HG02642 (cell line): ENCODE data around the gene MAP6D1.
"Not testable (repeated sequence)": the region's sequence is repeated elsewhere in the genome, so short reads cannot be mapped to it uniquely, and the experiment has no call there.

ENCODE experiments used
- ATAC-seq: cut with Tn5 transposase; IDR thresholded peaks from one replicate; pipeline ENCODE4 v1.9.1; 2021; ENCODE audit warnings: mild to moderate bottlenecking; ENCODE audit not compliant: unreplicated experiment, poor library complexity

MAP6D1 gene

DNA sequence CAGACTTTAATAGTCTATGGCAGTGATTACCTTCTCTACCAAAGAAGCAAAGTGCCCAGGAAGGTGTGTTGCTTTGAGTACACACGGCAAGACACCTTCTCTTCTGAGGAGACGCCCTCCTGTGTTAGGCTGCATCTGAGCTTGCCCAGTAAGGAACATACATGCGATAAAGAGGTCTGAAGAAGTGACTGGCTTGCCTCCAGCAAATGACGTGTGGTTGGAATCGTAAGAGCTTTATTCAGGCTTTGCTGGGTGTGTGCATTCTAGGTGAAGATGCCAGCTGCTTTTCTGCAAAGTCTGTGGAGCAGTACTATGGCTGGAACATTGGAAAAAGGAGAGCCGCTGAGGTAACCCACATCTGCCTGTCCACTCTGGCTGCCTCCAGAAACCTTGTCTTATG is 22.4 kb downstream of the MAP6D1 start:
- no peak for ATAC-seq

DNA sequence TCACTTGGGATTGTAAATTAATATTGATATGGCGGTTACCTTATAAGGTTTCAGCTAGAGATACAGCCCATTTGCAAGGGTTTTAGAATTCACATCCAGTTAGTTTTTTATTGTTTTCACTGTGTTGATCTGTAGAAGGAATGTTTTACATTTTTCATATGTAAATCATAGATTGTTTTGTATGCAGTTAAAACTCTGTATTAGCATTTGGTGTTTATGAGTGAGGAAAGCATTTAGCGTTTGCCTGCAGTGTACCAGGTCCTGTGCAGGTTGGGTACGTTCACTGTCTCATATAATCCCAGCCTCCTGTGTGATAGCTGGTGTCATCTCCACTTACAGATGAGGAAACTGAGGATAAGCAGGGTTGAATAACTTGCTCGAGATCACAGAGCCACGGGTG is 23.8 kb downstream of the MAP6D1 start:
- no peak for ATAC-seq

DNA sequence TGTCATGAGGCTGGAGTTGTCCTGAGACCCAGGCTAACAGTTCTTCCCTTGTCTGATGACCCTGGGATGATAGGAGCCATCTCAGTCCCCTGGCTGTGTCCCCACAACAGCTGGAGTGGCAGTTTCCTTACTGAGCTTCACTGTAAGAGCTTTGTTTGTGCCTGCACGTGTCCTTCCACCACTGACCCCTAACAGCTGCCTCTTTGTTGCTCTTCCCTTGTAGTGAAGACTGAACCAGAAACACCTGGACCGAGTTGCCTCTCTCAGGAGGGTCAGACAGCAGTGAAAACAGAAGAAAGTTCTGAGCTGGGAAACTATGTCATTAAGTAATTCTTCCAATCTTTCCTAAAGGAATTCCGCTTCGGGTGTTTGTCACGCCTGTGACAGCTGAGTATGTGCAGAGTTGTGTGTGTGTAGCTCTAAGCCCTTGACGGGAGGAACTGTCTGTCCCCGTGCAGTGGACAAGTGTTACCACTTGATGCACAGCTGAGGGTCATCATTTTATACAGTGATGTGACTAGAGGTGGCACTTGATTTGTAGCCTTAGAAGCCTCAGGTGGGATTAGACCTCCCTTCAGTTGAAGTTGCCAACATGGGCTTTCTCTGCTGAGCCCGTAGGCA is 25.0 kb downstream of the MAP6D1 start:
- no peak for ATAC-seq

DNA sequence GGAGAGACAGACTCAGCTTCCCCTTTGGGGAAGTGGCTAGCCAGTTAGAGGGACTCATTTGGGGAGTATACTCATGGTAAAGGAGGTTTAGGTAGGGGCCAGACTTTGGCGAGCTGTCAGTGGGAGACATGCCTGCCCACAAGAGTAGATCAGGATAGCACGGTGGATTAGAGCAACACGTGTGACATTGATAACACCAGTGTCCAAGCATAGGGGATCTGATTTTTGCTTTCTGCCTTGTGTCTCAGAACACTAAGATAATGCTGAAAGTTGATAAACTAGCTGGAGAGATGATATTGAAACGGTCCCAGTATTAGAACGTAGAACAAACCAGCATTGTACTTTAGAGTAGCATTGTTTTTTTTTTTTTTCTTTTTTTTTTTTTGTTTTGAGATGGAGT is 25.9 kb downstream of the MAP6D1 start:
- no peak for ATAC-seq

DNA sequence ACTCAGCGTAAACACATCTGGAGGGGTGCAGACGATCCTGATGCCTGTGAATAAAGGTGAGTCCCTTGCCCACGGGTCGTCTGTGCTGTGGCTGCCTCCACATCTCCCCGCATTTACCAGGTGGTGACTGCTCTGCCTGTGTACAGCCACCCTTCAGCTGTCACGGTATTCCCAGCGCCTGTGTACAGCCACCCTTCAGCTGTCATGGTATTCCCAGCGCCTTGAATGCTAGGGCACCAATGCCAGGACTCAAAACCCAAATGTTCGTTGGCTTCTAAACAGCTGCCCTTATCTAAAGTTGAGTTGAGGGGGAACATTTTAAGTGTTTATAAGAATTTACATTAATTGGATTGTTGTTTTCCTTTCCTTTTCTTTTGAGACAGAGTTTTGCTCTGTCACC is 27.4 kb downstream of the MAP6D1 start:
- ATAC-seq, result no peak

DNA sequence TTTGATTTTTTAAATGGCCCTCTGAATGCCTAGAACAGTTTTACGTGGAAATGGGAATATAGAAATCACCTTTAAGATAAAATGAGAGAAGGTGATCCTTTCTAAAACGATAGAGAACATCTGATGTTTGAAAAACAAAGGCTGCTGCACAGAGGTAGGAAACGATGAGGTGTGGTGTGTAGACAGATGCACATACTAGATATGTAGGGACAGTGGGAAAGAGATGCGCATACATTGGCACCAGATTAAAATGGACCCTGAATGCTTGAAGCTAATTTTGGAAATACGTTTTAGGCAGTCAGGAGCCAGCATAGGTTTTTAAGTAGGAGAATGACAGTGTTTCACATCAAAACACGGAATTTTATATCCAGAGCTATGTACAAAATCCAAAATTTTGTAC is 29.0 kb downstream of the MAP6D1 start:
- no peak for ATAC-seq

DNA sequence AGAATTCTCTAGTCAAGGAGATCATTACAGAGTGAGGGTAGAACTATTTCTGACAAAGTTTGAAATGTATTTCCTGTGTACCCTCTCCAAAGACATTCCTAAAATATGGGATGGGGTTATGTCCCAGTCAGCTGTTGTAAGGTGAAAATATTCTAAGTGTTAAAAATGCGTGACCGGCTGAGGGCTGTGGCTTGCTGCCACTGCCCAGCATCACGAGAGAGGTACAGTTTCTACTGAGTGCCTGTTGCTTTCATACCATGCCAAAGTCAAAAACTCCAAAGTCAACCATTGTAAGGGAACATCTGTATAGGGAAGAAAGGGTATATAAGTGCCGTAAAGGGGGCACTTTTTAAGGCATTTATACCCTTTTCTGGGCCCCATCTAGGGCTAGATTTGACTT is 30.9 kb downstream of the MAP6D1 start:
- ATAC-seq, result no peak

DNA sequence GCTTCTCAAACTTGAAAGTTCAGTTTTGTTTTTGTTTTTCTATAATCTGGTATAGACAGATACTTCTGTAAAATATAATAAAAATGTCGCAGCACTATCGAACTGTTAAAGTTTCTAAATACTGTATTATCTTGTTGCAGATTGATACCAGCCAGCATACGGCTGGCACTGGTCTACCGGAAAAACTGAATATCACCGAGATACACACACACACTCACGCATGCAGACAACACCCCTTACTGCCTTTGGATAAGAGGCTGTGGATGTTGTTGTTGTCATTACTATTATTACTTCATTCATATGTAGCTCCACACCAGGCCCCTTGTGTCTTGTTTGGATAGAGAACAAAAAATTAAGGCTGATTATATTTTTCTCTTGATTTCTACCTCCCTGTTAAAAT is 32.4 kb downstream of the MAP6D1 start:
- no peak for ATAC-seq

DNA sequence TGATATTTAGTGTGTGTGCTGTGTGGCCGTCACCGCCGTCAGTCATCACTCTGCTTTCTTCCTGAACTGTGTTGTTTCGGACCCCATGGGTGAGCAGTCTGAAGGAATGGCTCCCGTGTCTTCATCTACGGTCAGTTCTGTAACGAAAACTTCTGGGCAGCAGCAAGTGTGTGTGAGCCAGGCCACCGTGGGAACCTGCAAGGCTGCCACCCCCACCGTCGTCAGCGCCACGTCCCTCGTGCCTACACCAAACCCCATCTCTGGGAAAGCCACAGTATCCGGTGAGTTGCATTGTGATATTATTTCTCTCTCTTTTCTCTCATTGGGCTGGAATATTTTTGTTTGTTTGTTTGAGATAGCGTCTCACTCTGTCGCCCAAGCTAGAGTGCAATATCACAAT is 34.7 kb downstream of the MAP6D1 start:
- ATAC-seq, result no peak

DNA sequence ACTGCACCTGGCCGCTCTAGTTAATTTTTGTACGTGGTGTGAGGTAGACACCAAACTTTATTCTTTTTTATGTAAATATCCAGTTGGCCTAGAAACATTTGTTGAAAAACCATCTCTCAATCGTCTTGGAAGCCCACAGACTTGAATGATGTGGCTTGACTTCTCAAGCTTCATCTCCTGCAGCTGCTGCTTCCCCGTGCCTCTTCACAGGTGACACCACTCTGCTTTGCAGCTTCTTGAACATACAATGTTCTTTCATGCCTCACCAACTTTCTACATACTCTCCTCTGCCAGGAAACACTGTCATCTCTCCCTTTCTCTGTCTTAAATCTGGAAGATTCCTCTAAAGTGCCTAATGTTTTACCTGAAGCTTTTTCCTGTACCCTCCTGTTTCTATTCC is 35.6 kb downstream of the MAP6D1 start:
- ATAC-seq, result no peak

DNA sequence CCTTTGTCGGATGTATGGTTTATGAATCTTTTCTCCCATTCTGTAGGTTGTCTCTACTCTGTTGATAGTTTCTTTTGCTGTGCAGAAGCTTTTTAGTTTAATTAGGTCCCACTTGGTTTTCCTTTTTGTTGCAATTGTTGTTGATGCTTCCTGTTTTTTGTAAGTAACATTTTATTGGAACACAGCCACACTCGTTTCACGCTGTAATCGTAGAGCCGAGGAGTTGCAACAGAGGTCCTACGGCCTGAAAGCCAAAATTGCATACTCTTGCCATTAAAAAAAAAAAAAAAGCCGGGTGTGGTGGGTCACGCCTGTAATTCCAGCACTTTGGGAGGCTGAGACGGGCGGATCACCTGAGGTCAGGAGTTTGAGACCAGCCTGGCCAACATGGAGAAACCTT is 40.9 kb downstream of the MAP6D1 start:
- ATAC-seq, result not testable (repeated sequence)

DNA sequence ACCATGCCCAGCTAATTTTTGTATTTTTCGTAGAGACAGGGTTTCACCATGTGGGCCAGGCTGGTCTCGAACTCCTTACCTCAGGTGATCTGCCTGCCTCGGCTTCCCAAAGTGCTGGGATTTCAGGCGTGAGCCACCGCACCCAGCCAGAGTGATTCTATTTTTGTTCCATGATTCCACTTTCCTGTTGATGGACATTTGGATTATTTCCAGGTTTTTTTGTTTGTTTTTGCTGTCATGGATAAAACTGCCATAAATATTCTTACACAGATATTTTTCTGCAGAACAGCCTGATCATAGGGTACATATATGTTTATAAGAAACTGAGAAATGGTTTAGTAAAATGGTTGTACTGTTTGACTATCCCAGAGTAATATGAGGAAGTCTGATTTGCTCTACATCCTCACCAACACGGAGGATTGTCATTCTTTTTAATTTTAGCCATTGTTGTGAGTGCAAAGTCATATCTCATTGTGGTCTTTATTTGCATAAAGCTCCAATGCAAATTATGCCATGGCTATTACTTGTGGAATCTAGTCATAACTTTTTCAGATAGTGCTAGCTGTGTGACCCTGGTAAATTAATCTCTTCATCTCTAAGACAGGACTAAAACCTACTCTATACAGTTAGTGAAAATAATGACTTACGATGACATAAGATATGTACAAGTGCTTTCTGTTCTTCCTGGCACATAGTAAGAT is 42.7 kb downstream of the MAP6D1 start:
- no peak for ATAC-seq

DNA sequence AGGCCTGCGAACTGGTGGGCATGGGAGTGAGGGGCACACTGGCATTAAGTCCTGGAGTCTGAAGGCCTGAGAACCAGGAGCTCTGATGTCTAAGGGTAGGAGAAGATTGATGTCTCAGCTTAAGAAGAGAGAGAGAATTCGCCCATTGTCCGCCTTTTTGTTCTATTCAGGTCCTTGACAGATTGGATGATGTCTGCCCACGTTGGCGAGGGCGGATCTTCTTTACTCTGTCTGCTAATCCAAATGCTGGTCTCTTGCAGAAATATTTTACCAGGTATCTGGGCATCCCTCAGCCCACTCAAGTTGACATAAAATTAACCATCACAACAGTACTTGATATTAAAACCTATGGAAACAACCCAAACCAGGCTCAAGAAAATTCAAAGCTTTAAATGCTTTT is 44.1 kb downstream of the MAP6D1 start:
- ATAC-seq, result no peak

DNA sequence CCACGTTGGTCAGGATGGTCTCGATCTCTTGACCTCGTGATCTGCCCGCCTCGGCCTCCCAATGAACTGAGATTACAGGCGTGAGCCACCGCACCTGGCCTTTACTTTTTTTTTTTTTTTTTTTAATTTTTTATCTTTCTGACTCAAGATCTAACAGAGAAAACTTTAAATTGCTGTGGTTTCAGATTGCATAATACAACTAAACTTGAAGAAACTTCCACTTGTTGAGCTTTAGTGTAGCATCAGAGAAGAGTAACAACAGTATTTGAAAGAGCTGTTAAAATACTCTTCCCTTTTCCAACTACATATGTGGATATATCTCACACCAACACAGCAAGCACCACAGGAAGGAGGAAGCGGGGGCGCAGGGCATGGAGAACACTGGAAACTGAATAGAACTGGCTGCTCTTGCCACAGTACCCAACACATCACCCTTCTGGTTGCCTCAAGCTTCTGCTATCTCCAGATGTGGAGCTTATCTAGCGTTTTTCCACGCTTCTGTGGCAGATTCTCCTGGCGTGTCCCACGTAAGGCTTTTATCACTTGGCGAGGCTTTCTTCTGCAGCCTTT is 45.4 kb downstream of the MAP6D1 start:
- ATAC-seq, result no peak

DNA sequence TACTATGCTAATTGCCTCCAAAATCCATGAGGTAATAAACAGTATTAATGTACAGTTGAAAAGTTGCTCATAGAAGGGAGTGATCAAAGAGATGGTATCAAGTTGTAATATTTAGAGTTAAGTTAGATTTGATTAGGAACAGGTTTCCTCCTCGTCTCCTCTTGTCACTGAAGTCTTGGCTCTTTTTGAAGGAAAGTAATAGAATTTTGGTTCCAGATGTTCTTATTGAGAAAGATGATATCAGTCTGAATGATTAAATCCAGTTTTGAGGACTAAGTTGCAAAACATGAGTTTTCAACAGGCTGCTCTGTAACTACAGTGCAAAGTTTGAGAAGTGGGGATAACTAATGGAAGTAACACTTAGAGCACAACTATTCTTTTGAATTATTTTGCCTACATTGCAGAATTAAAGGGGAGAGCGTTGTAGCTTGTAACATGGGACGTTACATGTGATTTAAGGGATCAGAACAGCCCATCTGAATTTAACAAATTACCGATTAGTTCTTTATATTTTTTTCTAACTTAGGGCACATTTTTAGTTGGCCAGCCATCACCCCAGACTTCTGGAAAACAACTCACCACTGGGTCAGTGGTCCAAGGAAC is 48.3 kb downstream of the MAP6D1 start:
- no peak for ATAC-seq

DNA sequence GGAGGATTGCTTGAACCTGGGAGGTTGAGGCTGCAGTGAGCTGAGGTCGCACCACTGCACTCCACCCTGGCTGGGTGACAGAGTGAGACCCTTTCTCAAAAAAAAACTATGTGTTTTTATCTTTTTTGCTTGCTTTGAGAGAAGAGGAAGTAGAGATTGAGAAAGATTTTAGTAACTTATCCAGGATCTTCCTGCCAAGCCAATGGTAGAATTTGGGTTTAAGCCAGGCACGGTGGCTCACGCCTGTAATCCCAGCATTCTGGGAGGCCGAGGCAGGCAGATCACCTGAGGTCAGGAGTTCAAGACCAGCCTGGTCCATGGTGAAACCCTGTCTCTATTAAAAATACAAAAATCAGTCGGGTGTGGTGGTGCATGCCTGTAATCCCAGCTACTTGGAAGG is 48.9 kb downstream of the MAP6D1 start:
- not testable (repeated sequence) for ATAC-seq

DNA sequence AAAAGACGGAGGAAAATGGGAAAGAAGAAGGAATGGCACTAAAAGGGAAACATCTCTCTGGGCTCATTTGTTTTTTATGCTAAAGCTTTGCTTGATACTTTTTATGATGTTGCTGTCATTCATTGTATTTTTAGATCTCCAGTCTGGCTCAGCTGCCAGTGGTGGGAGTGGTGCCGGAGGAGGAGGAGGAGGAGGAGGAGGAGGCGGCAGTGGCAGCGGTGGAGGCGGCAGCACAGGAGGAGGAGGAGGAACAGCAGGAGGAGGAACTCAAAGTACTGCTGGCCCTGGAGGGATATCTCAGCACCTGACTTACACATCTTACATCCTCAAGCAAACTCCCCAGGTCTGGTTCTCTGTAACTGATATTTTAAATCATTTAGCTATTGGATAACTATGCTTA is 49.6 kb downstream of the MAP6D1 start:
- ATAC-seq, result no peak

DNA sequence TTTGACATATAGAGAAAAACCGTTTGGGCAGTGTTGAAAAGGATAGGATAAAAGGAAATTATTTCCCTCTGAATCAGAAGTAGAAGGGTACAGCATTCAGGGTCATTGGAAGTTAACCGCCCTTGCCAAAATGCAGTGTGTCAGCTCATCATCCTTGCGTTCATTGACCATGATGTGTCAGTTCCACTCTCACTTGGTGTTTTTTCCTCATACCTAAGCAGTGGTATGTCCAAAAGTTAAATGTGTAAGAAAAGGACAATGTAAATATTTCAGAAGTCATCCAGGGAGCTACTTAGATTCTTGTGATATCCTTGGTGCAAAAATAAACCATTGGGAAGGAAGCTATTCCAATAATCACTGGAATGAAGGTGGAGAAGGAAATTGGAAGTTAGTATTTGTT is 50.7 kb downstream of the MAP6D1 start:
- no peak for ATAC-seq

DNA sequence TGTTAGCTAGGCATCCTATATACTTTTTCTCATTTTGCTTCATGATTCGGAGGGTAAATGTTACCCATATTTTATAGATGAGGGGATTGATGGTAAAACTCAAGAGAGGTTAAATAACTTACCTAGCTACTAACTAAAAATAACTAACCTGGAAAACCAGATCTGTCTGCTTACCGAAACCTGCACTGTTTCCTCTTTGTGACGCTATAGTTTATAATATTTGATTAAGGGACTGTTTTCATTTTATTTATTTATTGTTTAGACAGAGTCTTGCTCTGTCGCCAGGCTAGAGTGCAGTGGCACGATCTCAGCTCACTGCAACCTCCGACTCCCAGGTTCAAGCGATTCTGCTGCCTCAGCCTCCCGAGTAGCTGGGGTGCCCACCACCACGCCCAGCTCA is 55.9 kb downstream of the MAP6D1 start:
- ATAC-seq, result no peak

DNA sequence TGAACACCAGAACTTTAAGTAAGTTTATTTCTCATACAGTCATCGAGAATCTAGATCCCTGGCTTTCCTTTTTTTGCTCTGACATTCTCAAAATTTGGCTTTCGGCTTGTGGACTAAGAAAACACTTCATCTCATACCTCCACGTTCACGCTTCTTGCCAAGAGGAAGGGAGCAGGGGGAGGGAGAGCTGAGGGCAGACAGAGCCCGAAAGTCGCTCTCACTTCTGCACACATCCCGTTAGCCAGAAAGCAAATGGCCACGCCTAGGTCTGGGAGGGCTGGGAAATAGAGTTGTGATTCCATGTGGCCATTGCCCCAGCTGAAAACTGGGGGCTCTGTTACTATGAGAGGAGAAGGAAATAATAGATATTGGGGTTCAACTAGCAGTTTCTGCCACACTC is 57.3 kb downstream of the MAP6D1 start:
- no peak for ATAC-seq

DNA sequence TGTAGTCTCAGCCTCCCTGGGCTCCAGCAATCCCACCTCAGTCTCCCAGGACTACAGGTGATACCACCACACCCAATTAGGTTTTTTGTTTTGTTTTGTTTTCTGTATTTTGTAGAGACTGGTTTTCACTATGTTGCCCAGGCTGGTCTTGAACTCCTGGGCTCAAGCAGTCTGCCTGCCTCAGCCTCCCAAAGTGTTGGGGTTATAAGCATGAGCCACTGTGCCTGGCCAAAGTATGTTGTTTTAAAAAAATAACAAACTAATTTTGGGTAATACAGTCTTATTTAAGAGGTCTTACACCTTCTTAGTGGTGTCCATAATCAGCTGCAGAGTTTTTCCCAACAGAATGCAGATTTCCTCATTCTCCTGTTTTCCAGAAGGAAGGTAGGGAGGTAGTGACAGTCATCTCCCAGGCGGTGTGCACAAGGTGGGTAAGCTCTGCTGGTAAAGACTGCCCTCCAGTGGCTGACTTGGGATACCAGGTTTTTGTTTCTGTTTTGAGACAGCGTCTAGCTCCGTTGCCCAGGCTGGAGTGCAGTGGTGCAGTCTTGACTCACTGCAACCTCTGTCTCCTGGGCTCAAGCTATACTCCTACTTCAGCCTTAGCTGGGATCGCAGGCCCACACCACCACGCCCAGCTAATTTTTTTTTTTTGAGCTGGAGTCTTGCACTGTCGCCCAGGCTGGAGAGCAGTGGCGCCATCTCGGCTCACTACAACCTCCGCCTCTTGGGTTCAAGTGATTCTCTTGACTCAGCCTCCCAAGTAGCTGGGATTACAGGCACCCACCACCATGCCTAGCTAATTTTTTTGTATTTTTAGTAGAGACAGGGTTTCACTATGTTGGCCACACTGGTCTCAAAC is 58.4 kb downstream of the MAP6D1 start:
- peak; percentile 65 for ATAC-seq
